ENCODE measurements around the gene PAPOLB. TPM values are rescaled to one million over a fixed set of nuclear protein-coding genes. Genes with fewer than 3 reads are reported as not detected.

PAPOLB gene
- polyA plus RNA-seq, 1 donor from 2014 or later, result 0.05 TPM

- no peak overlapping the region for H2AFZ ChIP-seq (ENCODE audit: low read depth, low read length)
- no peak overlapping the region for H3K9ac ChIP-seq (ENCODE audit: low read length)
- H3K79me2 ChIP-seq (replicated peaks; ENCODE audit: insufficient read depth, low read length), result peaks cover 6% of the 10 kb centered on the region
- TF ChIP-seq POLR2AphosphoS5 (IDR thresholded peaks at IDR 0.05), result no peak
- no peak for TF ChIP-seq EP300 (conservative IDR thresholded peaks at IDR 0.05; ENCODE audit: poor library complexity, severe bottlenecking)
- no peak for TF ChIP-seq TAF1 (IDR thresholded peaks at IDR 0.05; ENCODE audit: low read depth)
- no peak for TF ChIP-seq RAD21 (conservative IDR thresholded peaks at IDR 0.05)
- no peak for TF ChIP-seq MXI1 (conservative IDR thresholded peaks at IDR 0.05; ENCODE audit: poor library complexity, severe bottlenecking)
- TF ChIP-seq CTCF (IDR thresholded peaks at IDR 0.05; ENCODE audit: poor library complexity, severe bottlenecking), result no peak
- TF ChIP-seq SMC3 (conservative IDR thresholded peaks at IDR 0.05; ENCODE audit: poor library complexity), result no peak
- TF ChIP-seq EZH2 (IDR thresholded peaks at IDR 0.05; ENCODE audit: borderline replicate concordance, insufficient read depth, low read length, poor library complexity, severe bottlenecking), result no peak
- no peak for TF ChIP-seq REST (IDR thresholded peaks at IDR 0.05; ENCODE audit: borderline replicate concordance)
- no peaks in the 10 kb centered on the region for H3K9me2 ChIP-seq (ENCODE audit: insufficient read depth, low read length)
- H3F3A ChIP-seq (ENCODE audit: insufficient read depth, low read length, poor library complexity, severe bottlenecking), result no peaks in the 10 kb centered on the region
- H3K27me3 ChIP-seq (ENCODE audit: insufficient read depth, low read depth, low read length), result no peaks in the 10 kb centered on the region
- H3K9me3 ChIP-seq (ENCODE audit: low read length), result no peaks in the 10 kb centered on the region
- no peaks in the 10 kb centered on the region for H4K20me1 ChIP-seq (ENCODE audit: insufficient read depth)
- no peak overlapping the region for H3K4me2 ChIP-seq (ENCODE audit: low read length)
- H3K36me3 ChIP-seq (ENCODE audit: insufficient read depth, low read length), result no peaks in the 10 kb centered on the region
- H3K4me3 ChIP-seq (ENCODE audit: low read length), result no peak overlapping the region
- H3K27ac ChIP-seq (ENCODE audit: low read length), result no peak overlapping the region
These were observed 17.7 kb upstream of the PAPOLB start for GRCh38 chr7:4879396-4880081.

- Histone ChIP-seq H3K79me2 (replicated peaks; ENCODE audit: insufficient read depth, low read length) (peaks cover 6% of the 10 kb centered on the region), H3K9ac (ENCODE audit: low read length) (no peak overlapping the region), H3K27me3 (ENCODE audit: insufficient read depth, low read depth, low read length) (no peaks in the 10 kb centered on the region), H3K9me3 (ENCODE audit: low read length) (no peaks in the 10 kb centered on the region), H2AFZ (ENCODE audit: low read depth, low read length) (no peak overlapping the region), H3F3A (ENCODE audit: insufficient read depth, low read length, poor library complexity, severe bottlenecking) (no peaks in the 10 kb centered on the region), H3K4me3 (ENCODE audit: low read length) (no peak overlapping the region), H3K36me3 (ENCODE audit: insufficient read depth, low read length) (no peaks in the 10 kb centered on the region), H3K27ac (ENCODE audit: low read length) (no peak overlapping the region), H3K9me2 (ENCODE audit: insufficient read depth, low read length) (no peaks in the 10 kb centered on the region), H3K4me2 (ENCODE audit: low read length) (no peak overlapping the region), H4K20me1 (ENCODE audit: insufficient read depth) (no peaks in the 10 kb centered on the region)
- TF ChIP-seq MXI1 (conservative IDR thresholded peaks at IDR 0.05; ENCODE audit: poor library complexity, severe bottlenecking) (no peak), EP300 (conservative IDR thresholded peaks at IDR 0.05; ENCODE audit: poor library complexity, severe bottlenecking) (no peak), TAF1 (IDR thresholded peaks at IDR 0.05; ENCODE audit: low read depth) (no peak)
These were observed 16.8 kb upstream of the PAPOLB start for GRCh38 chr7:4878336-4879335.

Measured in neural cell (in vitro differentiated cells).